DOHH2 (cell line): ENCODE results near the gene DCHS2.

Source experiments
- EZH2phosphoT487 ChIP-seq: fragments of 200-600 bp; sonication (generic); IDR thresholded peaks from 2 replicates; pipeline ENCODE4 v1.6.1; 2017; ENCODE audit warnings: borderline replicate concordance, mild to moderate bottlenecking, antibody characterized with exemption, low read length, moderate library complexity, mixed read lengths
- TF ChIP-seq, protein P1 (sequence below): fragments of 200-600 bp; sonication (generic); IDR thresholded peaks from one replicate; pipeline ENCODE4 v1.5.1; 2014; ENCODE audit warnings: antibody characterized with exemption, mild to moderate bottlenecking, low read depth, low read length; ENCODE audit not compliant: poor library complexity, severe bottlenecking

DNA sequence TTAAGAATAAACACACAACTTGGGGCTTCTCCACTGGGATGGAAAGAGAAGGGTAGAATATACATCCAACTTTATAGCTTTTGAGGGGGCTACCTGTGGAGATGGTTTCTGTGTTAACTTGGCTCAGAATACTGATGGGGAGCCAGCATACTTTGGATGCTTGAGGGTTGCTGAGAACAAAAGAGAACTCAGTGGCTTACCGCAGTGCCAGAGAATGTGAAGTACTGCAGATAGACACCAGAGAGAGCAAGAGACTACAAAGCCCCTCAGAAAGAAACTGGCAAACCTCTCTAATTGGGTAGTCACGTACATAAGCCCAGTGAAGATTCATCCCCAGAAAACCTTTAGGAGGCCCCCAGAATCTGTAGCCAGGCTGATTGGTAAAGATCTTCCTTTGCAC is 214.4 kb downstream of the DCHS2 start:
- TF ChIP-seq, protein P1, sequence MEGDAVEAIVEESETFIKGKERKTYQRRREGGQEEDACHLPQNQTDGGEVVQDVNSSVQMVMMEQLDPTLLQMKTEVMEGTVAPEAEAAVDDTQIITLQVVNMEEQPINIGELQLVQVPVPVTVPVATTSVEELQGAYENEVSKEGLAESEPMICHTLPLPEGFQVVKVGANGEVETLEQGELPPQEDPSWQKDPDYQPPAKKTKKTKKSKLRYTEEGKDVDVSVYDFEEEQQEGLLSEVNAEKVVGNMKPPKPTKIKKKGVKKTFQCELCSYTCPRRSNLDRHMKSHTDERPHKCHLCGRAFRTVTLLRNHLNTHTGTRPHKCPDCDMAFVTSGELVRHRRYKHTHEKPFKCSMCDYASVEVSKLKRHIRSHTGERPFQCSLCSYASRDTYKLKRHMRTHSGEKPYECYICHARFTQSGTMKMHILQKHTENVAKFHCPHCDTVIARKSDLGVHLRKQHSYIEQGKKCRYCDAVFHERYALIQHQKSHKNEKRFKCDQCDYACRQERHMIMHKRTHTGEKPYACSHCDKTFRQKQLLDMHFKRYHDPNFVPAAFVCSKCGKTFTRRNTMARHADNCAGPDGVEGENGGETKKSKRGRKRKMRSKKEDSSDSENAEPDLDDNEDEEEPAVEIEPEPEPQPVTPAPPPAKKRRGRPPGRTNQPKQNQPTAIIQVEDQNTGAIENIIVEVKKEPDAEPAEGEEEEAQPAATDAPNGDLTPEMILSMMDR, result no peak
- TF ChIP-seq EZH2phosphoT487, result no peak
